HepG2 (cell line): ENCODE measurements around the gene TMPRSS7. TPM values are rescaled to one million over a fixed set of nuclear protein-coding genes. Genes with fewer than 3 reads are reported as not detected.

Experiments
- ATAC-seq: fragments of 200-7000 bp; cut with Tn5 transposase; 3 replicates; pipeline ENCODE4 v1.9.1; 2020; ENCODE audit warnings: mild to moderate bottlenecking, moderate library complexity
- BruUV-seq: library from RNA; stranded (reverse); fragments of 400-500 nt; replicated peaks from 2 replicates; lab custom pipeline; 2021; lab: Mats Ljungman, UMichigan
- CTCF ChIA-PET: fragments of 300-600 bp; formaldehyde crosslinking; extraction: SDS; loops from one replicate; lab custom pipeline; 2021; ENCODE audit warnings: low total read pairs, inconsistent platforms, low intra/inter-chr PET ratio; lab: Yijun Ruan, JAX
- POLR2A ChIA-PET: fragments of 350-600 bp; sonication (Branson Sonifier 250); formaldehyde crosslinking; loops from one replicate; lab custom pipeline; 2020; ENCODE audit warnings: antibody characterized with exemption, inconsistent platforms; lab: Yijun Ruan, JAX
- DNase-seq: peaks from one replicate; pipeline ENCODE4 v3.0.0-alpha.2; 2015; ENCODE audit warnings: low spot score
- FAIRE-seq: peaks from 3 replicates; lab custom pipeline; 2011; peaks lifted over from hg19 to GRCh38; lab: Jason Lieb, UNC
- H2AFZ ChIP-seq: one replicate; pipeline ENCODE4 v1.6.1; 2011; ENCODE audit warnings: low read length, inconsistent platforms
- H3K27ac ChIP-seq: fragments of 300-600 bp; 3 replicates; pipeline ENCODE4 v1.8.0; 2011; ENCODE audit warnings: mixed run types, mild to moderate bottlenecking, mixed read lengths, low read length, inconsistent platforms; ENCODE audit not compliant: insufficient read depth; ENCODE audit errors: extremely low read length
- H3K27me3 ChIP-seq, 2 experiments: fragments of 200-600 bp in 1 of 2; 2 replicates in 1 of 2; 3 replicates in 1 of 2; pipeline versions ENCODE4 v1.6.0 to v1.8.0; 2011; ENCODE audit warnings: low read length in 2 of 2, mild to moderate bottlenecking in 2 of 2, moderate library complexity in 2 of 2, inconsistent platforms in 1 of 2; ENCODE audit not compliant: insufficient read depth in 2 of 2, control insufficient read depth in 1 of 2
- H3K36me3 ChIP-seq, 2 experiments: fragments of 200-600 bp in 1 of 2; replicated peaks in 1 of 2; 2 replicates in 1 of 2; 3 replicates in 1 of 2; pipeline versions ENCODE4 v1.5.1 to v1.8.0; 2011; ENCODE audit warnings: low read length in 2 of 2, inconsistent platforms in 1 of 2; ENCODE audit not compliant: insufficient read depth in 2 of 2, control insufficient read depth in 1 of 2
- H3K4me1 ChIP-seq: 2 replicates; pipeline ENCODE4 v1.5.1; 2012; ENCODE audit warnings: low read length, inconsistent platforms; ENCODE audit not compliant: insufficient read depth
- H3K4me2 ChIP-seq: 2 replicates; pipeline ENCODE4 v1.6.0; 2011; ENCODE audit warnings: low read depth, low read length, inconsistent platforms
- H3K4me3 ChIP-seq, 3 experiments: fragments of 200-600 bp in 1 of 3; sonication (generic), shearing (Covaris generic) in 1 of 3; replicated peaks in 1 of 3; 2 replicates each; pipeline ENCODE4 v1.5.1; 2011 to 2016; ENCODE audit warnings: low read length in 3 of 3, inconsistent platforms in 2 of 3, low read depth in 2 of 3, mild to moderate bottlenecking in 2 of 3, control low read depth in 1 of 3, mixed read lengths in 1 of 3; ENCODE audit not compliant: insufficient read depth in 1 of 3
- H3K79me2 ChIP-seq: one replicate; pipeline ENCODE4 v1.6.1; 2011; ENCODE audit warnings: low read length, inconsistent platforms; ENCODE audit not compliant: insufficient read depth
- H3K9ac ChIP-seq: 2 replicates; pipeline ENCODE4 v1.6.0; 2011; ENCODE audit warnings: mild to moderate bottlenecking, low read depth, low read length, inconsistent platforms; ENCODE audit not compliant: insufficient read depth
- H3K9me3 ChIP-seq: 2 replicates; pipeline ENCODE4 v1.5.1; 2012; ENCODE audit warnings: mild to moderate bottlenecking, low read length
- H4K20me1 ChIP-seq: 2 replicates; pipeline ENCODE4 v1.6.0; 2011; ENCODE audit warnings: inconsistent platforms, mild to moderate bottlenecking, low read length, moderate library complexity; ENCODE audit not compliant: insufficient read depth
- JUN ChIP-seq: sonication (generic); formaldehyde crosslinking; IDR thresholded peaks from 2 replicates; pipeline ENCODE4 v1.4.0; 2020; ENCODE audit warnings: mild to moderate bottlenecking, missing genetic modification reagents
- MAFF ChIP-seq: IDR thresholded peaks from 2 replicates; pipeline ENCODE4 v1.6.1; 2011; ENCODE audit warnings: low read depth, low read length, improper control_type of control experiment
- NR2F6 ChIP-seq, 2 experiments: IDR thresholded peaks; 2 replicates each; pipeline ENCODE4 v1.6.1; 2016; ENCODE audit warnings: antibody characterized with exemption in 1 of 2, mild to moderate bottlenecking in 1 of 2
- NRL ChIP-seq: sonication (generic); formaldehyde crosslinking; IDR thresholded peaks from 2 replicates; pipeline ENCODE4 v1.5.0; 2020; ENCODE audit warnings: missing genetic modification reagents, mild to moderate bottlenecking, moderate library complexity, borderline replicate concordance
- STAG1 ChIP-seq: sonication (generic); formaldehyde crosslinking; IDR thresholded peaks from 2 replicates; pipeline ENCODE4 v1.4.0; 2020; ENCODE audit warnings: missing genetic modification reagents
- TBP ChIP-seq: sonication (generic); formaldehyde crosslinking; IDR thresholded peaks from 2 replicates; pipeline ENCODE4 v1.5.0; 2020; ENCODE audit warnings: missing genetic modification reagents
- ZNF20 ChIP-seq: sonication (generic); formaldehyde crosslinking; IDR thresholded peaks from 2 replicates; pipeline ENCODE4 v1.4.0; 2020; ENCODE audit warnings: mild to moderate bottlenecking, moderate library complexity, missing genetic modification reagents
- ZNF326 ChIP-seq: sonication (generic); formaldehyde crosslinking; IDR thresholded peaks from 2 replicates; pipeline ENCODE4 v1.4.0; 2020; ENCODE audit warnings: missing genetic modification reagents, borderline replicate concordance
- ZNF33B ChIP-seq: sonication (generic); formaldehyde crosslinking; IDR thresholded peaks from 2 replicates; pipeline ENCODE4 v1.5.1; 2020; ENCODE audit warnings: mild to moderate bottlenecking, missing genetic modification reagents
- ZNF616 ChIP-seq: sonication (generic); formaldehyde crosslinking; IDR thresholded peaks from 2 replicates; pipeline ENCODE4 v1.5.0; 2020; ENCODE audit warnings: low read depth, mild to moderate bottlenecking, missing genetic modification reagents
- WGBS: methylation state at CpG from one replicate; pipeline ENCODE4 v1.1.6; 2017; ENCODE audit warnings: low lambda C conversion rate; 5-methylcytosine and 5-hydroxymethylcytosine counted together
- in situ Hi-C: cut with HindIII; loops from 2 replicates; pipeline ENCODE4 v1.10.0; 2017; ENCODE audit warnings: low pct_unique_long_range_greater_than_20kb; ENCODE audit not compliant: extremely low pct_ligation_motif_present
- intact Hi-C: fragments of 100-400 bp; cut with micrococcal nuclease; formaldehyde crosslinking; loops from one replicate; pipeline ENCODE4 v1.10.0; 2022; ENCODE audit not compliant: unreplicated experiment
- polyA plus RNA-seq, 8 experiments: library from polyadenylated mRNA; depleted of rRNA in 3 of 8; stranded (reverse) in 7 of 8; unstranded in 1 of 8; fragments of >200 nt; fragmentation: Illumina TruSeq in 4 of 8; extraction: Trizol in 4 of 8; gene quantifications; 2 replicates each; pipeline versions ENCODE4 v1.2.1 to v1.2.3, GENCODE V29; 2011 to 2016; ENCODE audit warnings: low read depth in 4 of 8, missing spikeins in 1 of 8, mixed read lengths in 1 of 8; ENCODE audit not compliant: insufficient read depth in 1 of 8
- total RNA-seq, 5 experiments: library from RNA; depleted of rRNA; stranded (reverse); fragments of >200 nt; fragmentation: Illumina TruSeq; extraction: Trizol; gene quantifications; 2 replicates each; pipeline ENCODE4 v1.2.3, GENCODE V29; 2016; ENCODE audit warnings: low read depth in 1 of 5
- TF ChIP-seq, protein P1 (sequence below): sonication (generic); formaldehyde crosslinking; IDR thresholded peaks from 2 replicates; pipeline ENCODE4 v1.4.0; 2020; ENCODE audit warnings: missing genetic modification reagents

The TMPRSS7 gene
- total and polyA plus RNA-seq, 2 of the 13 experiments (the other 11 are each of a cell fraction or from before 2014, with no cell fraction given), result not detected

DNA sequence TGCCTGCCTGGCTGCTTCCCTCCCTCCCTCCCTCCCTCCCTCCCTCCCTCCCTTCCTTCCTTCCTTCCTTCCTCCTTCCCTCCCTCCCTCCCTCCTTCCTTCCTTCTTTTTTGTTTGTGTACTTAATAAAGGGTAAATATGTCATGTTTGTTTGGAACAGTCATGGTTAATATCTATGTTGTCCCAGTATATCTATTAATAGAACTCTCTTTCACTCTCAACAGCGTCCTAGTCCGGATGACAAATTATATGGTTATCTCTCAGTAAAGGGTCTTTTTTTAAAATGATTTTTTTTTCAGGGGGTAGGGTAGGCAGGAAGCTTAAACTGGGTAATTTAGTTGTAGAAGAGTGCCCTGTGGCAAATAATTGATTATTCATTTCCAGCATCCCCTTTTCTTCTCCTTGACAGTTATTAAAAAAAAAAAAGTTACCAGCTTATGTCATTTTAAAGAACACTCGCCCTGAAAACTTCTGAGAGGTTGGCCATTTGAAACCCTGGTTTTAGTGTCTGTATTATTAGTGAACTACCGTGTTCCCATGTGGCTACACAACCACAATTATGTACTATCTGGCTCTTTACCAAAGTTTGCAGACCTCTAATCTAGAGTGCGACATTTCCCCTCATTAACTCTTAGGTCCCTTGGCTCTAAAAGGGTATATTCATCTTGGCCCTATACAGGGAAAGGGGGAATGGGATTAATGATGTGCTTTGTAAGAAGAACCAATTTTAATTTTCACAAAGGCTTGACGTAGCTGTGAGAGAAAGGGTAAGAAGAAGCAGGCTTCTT, 22.1 kb upstream of the TMPRSS7 start (continued):
- TF ChIP-seq ZNF33B, result no peak
- TF ChIP-seq, protein P1, sequence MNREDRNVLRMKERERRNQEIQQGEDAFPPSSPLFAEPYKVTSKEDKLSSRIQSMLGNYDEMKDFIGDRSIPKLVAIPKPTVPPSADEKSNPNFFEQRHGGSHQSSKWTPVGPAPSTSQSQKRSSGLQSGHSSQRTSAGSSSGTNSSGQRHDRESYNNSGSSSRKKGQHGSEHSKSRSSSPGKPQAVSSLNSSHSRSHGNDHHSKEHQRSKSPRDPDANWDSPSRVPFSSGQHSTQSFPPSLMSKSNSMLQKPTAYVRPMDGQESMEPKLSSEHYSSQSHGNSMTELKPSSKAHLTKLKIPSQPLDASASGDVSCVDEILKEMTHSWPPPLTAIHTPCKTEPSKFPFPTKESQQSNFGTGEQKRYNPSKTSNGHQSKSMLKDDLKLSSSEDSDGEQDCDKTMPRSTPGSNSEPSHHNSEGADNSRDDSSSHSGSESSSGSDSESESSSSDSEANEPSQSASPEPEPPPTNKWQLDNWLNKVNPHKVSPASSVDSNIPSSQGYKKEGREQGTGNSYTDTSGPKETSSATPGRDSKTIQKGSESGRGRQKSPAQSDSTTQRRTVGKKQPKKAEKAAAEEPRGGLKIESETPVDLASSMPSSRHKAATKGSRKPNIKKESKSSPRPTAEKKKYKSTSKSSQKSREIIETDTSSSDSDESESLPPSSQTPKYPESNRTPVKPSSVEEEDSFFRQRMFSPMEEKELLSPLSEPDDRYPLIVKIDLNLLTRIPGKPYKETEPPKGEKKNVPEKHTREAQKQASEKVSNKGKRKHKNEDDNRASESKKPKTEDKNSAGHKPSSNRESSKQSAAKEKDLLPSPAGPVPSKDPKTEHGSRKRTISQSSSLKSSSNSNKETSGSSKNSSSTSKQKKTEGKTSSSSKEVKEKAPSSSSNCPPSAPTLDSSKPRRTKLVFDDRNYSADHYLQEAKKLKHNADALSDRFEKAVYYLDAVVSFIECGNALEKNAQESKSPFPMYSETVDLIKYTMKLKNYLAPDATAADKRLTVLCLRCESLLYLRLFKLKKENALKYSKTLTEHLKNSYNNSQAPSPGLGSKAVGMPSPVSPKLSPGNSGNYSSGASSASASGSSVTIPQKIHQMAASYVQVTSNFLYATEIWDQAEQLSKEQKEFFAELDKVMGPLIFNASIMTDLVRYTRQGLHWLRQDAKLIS (CRISPR knock-in tag), result no peak
- no peak for TF ChIP-seq JUN (CRISPR knock-in tag)

GRCh38 chr3:112013058-112013783, 21.3 kb upstream of the TMPRSS7 start:
- DNase-seq (peak; percentile 49), FAIRE-seq (peak; percentile 80), ATAC-seq (peak; percentile 97)
- no peak overlapping the region for H3K27ac ChIP-seq
- peaks cover 0 to 5% of the 10 kb centered on the region in 2 experiments; a peak in 1 of 5 replicates for H3K27me3 ChIP-seq
- no peaks in the 10 kb centered on the region for H4K20me1 ChIP-seq
- in situ Hi-C loops (no loop called here), intact Hi-C loops (loop anchor here (1.0 to 10.0 kb wide), 3 partner anchors 24 to 438 kb away; no protein-coding TSS in a partner anchor)
- peak overlapping the region; percentile 99 for H3K4me2 ChIP-seq
- no peaks in the 10 kb centered on the region for H3K79me2 ChIP-seq
- H3K36me3 ChIP-seq, result no peaks in the 10 kb centered on the region
- BruUV-seq, result no TSS peak
- peaks cover 17% of the 10 kb centered on the region for H3K4me1 ChIP-seq
- H3K9ac ChIP-seq, result 0 out of 2 replicates have a peak overlapping the region, but pooled peaks have one; percentile 15
- CTCF ChIA-PET, result interaction anchor here (2.0 to 2.3 kb wide), 2 partner anchors 24 to 344 kb away, joined by 6 to 28 read pairs; no protein-coding TSS in a partner anchor
- POLR2A ChIA-PET, result interaction anchor here (0.6 to 1.7 kb wide), 6 partner anchors 7 to 34 kb away, joined by 3 to 21 read pairs (median 4); partner anchors contain the start of genes ABHD10 and TAGLN3
- peak overlapping the region; percentile 46 to 74 (median 53); a peak in 5 of 6 replicates for H3K4me3 ChIP-seq
- peak overlapping the region; percentile 47 for H2AFZ ChIP-seq
- no peaks in the 10 kb centered on the region for H3K9me3 ChIP-seq
- 10% methylated on average over 15 of the region's 19 CpGs for whole genome bisulfite sequencing
- TF ChIP-seq NR2F6 (IDR thresholded peaks at IDR 0.05) (0 out of 2 replicates have a peak, but pooled peaks have one; percentile 11), NR2F6 (CRISPR knock-in tag; IDR thresholded peaks at IDR 0.05) (no peak), STAG1 (peak; percentile 79), MAFF (peak; percentile 79), ZNF326 (CRISPR knock-in tag) (no peak), TBP (CRISPR knock-in tag) (no peak), NRL (CRISPR knock-in tag) (0 out of 2 replicates have a peak, but pooled peaks have one; percentile 34), ZNF20 (CRISPR knock-in tag) (no peak), ZNF616 (CRISPR knock-in tag) (no peak)
